HG03097 (cell line): Measurements from ENCODE around the gene MYRF.
A peak's percentile ranks its signal among the peaks of the same experiment; 100 is the strongest.

Experiments used
- ATAC-seq: cut with Tn5 transposase; IDR thresholded peaks from one replicate; pipeline ENCODE4 v1.9.1; 2021; ENCODE audit not compliant: unreplicated experiment, low FRiP score

Gene MYRF

DNA sequence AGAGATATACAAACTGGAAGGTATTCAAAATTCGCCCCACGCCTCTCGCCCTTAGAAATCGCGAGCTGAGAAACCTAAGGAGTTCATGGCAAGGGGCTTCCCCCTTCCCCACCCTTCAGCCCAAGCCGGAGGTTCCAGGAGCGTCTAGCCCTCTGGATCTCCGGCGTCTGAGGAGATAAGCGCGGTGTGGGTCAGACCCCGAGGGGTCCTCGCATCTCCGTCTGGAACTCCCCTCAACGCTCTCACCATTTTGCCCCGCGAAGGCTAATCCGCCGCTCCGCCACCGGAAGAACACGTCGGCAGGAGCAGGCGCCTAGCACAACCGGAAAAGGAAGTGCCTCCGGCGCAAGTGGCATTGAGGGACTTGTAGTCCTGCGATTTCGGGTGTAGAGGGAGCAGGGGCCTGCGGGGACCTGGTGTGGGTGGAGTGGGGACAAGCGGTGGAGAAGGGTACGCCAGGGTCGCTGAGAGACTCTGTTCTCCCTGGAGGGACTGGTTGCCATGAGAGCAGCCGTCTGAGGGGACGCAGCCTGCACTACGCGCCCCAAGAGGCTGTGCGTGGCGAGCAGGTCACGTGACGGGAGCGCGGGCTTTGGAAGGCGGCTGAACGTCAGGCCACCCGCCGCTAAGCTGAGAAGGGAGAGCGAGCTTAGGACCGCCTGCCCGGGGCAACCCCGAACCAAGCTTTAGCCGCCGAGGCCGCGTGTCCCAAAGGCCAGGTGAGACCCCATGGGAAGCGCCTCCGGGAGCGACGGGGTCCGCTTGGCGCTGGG, 40.1 kb downstream of the MYRF start, which contains the start of the genes FEN1 and TMEM258:
FEN1 (plus strand) TSS at position 602 of the 773 bp plus-strand sequence. CDS start 2,451 bp downstream, outside the sequence.
TMEM258 (minus strand) TSS at position 290 of the 773 bp plus-strand sequence; CDS start at position 249, 41 bp downstream.
- ATAC-seq, result peak; percentile 75

DNA sequence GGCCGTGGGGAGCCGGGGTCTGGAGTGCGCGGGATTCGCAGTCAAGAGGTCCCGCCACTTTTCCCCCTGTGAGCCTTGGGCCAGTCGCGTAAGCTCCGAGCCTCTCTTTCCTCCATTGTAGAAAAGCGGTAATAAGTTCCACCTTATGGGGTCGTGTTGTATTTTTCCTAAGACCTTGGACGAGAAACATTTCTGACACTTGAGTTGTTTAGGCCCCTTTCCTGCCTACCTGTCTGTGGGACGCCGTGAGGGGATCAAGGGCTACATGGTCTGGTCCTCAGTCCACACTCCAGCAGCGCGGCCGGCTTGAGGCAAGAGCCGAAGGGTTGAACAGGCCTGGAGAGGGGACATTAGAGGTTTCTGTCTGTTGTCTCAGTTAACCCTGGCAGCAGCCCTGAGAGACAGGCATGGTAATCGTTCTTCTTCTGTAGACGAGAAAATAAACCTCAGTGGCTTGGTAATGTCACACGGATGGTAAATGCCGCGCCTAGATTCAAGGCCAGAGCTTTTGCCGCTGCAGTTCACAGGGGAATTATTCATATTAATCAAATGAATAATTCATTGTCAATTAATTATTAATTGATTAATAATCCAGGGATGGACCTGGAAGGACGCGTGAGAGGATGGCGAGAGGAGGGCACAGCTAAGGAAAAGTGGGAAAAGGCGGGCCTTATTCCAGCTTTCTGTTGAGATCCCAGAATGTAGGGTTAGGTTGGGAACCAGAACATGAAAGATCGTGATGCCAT, 40.8 kb downstream of the MYRF start:
- peak; percentile 21 for ATAC-seq

DNA sequence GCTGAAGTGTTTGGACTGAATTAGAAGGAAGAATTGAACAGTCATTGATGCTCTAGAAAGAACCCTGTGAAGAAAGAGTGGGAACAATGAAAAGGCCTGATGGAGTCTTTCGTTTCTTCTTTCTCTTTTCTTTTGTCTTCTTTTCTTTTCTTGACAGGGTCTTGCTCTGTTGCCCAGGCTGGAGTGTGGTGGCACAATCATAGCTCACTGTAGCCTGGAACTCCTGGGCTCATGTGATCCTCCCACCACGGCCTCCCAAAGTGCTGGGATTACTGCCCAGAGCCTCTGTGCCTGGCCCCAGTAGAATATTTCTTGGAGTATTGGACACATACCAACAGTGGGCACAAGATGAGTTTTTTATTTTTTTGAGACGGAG, 41.4 kb downstream of the MYRF start:
- ATAC-seq, result no peak

DNA sequence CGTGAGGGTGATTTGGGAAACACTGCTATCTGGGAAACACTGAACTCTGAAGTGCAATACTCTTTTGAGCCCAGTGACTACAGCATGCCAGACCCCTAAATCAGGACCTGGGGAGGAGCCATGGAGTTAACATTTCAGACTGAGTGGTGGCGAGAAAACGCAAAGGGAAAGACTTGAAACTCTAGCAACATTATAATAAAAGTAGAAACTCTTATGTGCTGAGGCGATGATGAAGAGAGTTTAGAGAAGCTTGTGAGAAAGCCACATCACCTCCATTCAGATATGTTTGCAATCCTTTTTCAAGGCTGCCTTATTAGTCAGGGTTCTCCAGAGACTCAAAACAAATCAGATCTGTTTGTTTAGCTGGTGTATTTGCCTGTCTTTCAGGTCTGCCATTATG, 42.1 kb downstream of the MYRF start:
- no peak for ATAC-seq

DNA sequence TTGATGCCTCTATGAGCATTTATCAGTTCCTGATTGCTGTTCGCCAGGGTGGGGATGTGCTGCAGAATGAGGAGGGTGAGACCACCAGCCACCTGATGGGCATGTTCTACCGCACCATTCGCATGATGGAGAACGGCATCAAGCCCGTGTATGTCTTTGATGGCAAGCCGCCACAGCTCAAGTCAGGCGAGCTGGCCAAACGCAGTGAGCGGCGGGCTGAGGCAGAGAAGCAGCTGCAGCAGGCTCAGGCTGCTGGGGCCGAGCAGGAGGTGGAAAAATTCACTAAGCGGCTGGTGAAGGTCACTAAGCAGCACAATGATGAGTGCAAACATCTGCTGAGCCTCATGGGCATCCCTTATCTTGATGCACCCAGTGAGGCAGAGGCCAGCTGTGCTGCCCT, 43.0 kb downstream of the MYRF start:
- ATAC-seq, result no peak

DNA sequence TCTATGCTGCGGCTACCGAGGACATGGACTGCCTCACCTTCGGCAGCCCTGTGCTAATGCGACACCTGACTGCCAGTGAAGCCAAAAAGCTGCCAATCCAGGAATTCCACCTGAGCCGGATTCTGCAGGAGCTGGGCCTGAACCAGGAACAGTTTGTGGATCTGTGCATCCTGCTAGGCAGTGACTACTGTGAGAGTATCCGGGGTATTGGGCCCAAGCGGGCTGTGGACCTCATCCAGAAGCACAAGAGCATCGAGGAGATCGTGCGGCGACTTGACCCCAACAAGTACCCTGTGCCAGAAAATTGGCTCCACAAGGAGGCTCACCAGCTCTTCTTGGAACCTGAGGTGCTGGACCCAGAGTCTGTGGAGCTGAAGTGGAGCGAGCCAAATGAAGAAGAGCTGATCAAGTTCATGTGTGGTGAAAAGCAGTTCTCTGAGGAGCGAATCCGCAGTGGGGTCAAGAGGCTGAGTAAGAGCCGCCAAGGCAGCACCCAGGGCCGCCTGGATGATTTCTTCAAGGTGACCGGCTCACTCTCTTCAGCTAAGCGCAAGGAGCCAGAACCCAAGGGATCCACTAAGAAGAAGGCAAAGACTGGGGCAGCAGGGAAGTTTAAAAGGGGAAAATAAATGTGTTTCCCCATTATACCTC, 43.6 kb downstream of the MYRF start:
- no peak for ATAC-seq

DNA sequence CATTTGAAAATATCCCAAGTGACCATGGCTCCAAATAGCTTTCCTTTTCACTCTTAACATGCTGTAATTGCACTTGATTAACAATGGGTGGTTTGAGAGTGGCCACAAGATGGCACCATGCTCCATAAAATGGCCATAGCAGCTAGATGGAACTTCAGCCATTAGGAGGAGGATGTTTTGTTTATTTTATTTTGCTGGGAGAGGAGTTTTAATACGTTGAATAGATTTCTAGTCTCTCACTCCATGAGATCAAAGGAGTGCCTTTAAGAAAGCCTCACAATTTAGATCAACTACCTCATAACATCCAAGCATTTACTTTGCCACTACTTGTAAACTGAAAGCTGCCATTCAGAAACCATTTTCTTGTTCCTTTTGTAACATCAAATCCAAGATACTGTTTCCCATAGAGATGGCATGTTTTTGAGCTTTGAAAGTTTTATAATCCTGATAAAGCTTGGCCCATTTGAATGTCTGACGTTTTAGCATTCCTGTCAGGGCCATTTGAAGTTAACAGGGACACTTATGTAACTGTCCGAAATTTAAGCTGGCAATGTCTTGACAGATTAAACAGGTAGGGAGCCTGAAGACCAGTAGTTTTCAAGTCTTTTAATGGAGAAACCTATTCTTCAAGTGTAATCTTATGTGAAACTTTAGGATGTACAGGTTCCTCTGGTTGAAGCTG, 45.0 kb downstream of the MYRF start:
- ATAC-seq, result no peak

DNA sequence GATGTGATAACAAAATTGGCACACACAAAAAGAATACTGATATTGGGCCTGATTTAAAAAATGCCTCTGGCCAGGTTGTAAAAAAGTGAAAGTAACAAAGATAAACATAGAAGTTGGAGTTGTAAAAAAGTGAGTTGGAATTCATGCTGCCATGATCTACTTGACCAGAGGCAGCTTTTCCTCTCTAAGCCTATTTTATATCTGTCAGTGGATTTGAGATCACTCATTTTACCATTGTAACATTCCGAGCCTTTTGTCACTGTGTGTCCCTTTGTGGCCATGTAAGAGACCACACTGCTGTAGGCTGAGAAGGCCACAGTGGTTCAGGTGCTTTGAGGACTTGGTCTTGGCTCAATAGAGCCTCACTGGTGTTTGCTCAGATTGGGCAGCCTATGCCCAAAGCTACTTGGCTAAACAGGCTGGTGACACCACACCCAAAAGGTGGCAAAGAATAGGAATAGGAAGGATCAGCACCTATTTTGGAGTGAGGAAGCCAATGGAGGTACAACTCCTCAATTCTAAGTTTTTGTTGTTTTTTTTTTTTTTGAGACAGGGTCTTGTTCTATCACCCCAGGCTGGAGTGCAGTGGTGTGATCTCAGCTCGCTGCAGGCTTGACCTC, 47.3 kb downstream of the MYRF start:
- no peak for ATAC-seq

DNA sequence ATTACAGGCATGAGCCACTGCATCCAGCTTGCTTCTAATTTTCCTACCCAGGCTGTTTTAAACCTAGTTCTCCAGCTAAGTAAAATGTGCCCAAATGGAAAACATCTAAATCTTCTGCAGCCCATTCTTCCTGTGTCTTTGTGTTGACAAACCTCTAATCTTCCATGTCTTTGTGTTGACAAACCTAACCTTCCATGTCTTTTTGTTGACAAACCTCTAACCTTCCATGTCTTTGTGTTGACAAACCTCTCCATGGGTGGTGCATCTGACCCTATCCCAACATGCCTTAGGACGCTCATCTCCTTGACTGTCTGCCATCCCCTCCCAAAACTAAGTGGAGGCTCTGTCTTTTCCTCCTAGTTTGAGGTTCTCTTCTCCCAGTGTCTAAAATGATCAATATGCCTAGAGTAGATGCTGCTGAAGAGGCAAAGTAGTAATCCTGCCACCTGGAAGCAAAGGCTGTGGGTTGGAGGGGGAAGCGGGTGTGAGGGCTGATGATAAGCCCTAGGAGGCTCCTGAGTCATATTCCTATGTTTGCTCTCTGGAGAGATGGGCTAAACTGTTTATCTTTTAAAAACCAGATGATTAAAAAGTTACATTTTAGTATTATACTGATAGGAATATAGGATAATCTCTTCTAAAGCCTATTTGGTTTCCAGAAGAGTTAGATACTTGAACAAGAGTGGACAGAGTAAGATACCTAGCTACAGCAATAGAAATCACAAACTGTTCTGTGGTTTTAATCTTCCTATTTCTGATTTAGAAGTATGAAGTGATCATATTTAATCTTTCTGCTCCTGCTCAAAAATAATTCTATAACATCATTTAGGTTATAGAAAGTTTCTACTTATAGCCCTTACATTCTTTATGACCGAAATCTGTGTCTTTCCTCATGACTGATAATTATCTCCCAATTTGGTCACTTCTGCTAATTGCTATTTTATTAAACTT, 48.2 kb downstream of the MYRF start:
- ATAC-seq, result no peak

DNA sequence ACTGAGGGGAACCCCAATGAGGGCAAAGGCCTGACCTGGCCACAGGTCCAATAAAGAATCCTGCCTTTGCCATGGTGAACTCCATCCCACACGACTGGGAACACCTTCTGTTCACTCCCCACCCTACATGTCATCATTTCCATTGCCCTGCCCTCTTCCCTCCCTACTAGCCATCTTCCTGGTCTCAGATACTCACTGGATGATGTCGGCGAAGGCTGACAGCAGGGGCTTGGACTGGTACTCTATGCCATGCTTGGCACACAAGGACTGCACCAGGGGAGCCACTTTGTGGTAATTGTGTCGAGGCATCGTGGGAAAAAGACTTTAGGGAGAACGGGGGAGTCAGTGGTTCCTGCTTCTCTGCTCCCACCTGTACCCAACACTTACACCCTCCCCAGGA, 50.2 kb downstream of the MYRF start:
- ATAC-seq, result no peak

DNA sequence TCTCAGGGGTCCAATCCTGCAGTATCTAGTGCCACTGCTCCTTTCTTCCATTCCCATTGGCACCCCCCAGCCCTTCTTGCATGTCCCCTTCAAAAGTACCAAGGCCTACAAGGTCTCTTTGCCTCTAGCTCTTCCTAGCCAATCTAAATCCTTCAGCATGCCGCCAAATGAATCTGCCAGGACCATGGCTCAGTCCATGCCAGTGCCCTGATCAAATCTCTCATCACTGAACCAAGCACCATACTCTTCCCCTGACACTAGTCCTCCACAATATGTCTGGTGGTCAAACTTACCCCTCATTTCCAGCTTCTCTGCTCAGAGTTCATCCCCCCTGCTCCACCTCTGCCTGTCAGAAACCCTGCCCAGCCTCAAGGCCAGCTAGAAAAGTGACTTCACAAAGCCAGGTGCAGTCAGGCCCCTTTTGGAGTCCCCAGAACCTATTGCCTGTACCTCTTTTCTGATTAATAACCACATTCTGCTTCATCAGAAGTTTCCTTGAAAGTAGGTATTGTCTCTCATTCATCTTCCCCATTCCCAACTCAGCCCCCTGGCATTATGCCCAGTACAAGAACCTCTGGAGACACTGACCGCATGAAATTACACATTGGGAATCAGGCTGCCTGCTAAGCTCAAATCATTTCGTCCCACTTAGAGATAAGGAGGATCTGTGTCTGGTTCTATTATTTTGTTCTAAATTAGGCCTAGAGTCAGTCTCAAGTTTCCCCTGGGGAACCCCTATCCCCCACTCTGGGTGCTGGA, 51.6 kb downstream of the MYRF start:
- ATAC-seq, result no peak

DNA sequence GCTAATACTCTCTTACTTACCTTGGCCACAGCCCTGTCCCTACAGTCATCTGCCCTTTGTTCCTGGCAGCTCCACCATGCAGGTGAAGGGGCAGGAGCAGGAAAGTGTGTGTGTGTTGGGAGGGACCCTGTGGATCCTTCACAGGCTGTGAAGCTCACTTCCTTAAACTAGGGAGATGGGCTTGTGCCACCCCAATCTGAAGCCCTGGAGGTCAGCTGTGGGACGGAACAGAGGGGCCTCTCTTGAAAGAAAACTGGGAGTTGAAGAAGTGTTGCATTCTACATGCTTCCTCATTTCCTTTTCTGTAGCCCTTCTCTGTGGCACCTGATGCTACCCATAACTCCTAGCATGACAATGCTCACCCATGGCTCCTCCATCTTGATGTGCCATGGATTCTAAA, 52.7 kb downstream of the MYRF start:
- ATAC-seq, result no peak

DNA sequence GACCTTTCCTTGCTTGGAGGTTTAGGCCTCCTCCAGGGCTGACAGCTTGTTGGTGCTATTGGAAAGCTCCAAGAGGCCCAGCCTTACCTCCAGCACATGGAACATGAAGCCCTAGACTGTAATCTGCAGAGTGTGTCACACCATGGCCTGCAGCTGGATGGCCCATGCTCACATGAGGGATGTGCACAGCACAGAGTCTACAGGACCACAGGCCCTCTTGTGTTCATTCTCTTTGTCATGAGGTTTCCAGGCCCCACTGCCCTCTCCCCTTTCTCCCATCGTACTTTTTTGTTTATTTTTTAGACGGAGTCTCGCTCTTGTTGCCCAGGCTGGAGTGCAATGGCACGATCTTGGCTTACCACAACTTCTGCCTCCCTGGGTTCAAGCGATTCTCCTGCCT, 54.3 kb downstream of the MYRF start:
- no peak for ATAC-seq

DNA sequence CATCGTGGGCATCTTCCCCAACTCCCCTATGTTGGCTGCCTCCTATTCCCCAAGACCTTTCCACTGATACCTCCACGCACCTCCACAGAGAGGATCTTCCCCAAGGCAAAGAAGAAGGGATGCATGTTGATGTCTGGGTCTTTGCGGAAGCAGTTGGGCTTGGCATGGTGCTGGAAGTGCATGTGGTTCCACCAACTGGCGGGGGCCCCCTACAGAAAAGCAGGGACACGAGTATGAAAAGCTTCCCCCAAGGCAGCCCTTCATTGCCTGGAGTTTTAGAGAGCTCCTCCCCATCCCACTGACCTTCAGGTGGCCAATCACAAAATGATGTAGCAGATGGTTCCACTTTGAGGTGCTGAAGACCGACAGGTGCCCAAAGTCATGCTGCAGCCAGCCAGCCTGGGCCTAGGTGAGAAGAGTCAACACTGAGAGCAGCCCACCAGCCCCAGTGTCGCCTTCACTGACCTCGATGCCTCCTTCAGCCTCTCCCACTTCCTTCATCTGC, 58.3 kb downstream of the MYRF start:
- ATAC-seq, result no peak

DNA sequence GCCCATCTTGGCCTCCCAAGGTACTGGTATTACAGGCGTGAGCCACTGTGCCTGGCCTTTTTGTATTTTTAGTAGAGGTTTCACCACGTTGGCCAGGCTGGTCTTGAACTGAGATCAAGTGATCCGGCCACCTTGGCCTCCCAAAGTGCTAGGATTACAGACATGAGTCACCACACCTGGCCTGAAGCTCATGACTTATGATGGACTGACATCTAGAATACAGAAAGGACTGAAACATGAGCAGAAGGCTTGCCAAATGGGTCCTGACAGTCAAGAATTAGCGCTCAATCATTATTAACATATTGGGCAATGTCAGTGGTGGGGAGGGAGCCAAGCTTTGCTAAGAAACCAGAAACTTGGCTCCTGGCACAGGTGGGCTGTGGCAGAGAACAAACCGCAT, 59.4 kb downstream of the MYRF start:
- ATAC-seq, result no peak

DNA sequence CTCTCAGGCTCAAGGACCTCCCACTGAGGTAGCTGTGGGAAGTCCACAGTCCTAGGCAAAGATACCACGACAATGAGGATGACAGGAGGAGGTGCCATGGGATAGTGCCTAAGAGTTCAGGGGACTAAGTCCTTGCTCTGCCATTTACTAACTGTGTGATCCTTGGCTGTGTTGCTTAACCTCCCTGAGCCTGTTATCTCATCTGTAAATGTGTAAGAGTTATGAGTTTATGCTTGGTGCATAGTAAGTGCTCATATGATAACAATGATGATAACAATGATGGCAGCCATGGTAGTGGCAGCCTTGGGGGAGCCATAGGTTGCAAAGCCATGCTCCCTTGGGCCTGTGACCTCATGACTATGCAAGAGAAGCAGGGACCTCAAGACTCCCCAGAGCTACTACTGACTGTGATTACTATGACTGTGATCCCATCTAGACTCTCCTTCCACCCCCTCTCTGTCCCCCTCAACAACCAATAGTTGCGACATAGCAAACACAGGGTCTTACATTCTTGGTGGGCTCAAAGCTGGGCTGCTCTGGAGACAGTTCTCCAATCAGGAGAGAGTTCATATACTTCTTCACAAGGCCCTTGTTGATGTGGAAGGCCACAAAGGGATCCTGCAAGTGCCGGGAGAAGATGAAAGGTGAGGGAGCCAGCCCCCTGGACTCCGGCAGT, 60.4 kb downstream of the MYRF start:
- ATAC-seq, result no peak

DNA sequence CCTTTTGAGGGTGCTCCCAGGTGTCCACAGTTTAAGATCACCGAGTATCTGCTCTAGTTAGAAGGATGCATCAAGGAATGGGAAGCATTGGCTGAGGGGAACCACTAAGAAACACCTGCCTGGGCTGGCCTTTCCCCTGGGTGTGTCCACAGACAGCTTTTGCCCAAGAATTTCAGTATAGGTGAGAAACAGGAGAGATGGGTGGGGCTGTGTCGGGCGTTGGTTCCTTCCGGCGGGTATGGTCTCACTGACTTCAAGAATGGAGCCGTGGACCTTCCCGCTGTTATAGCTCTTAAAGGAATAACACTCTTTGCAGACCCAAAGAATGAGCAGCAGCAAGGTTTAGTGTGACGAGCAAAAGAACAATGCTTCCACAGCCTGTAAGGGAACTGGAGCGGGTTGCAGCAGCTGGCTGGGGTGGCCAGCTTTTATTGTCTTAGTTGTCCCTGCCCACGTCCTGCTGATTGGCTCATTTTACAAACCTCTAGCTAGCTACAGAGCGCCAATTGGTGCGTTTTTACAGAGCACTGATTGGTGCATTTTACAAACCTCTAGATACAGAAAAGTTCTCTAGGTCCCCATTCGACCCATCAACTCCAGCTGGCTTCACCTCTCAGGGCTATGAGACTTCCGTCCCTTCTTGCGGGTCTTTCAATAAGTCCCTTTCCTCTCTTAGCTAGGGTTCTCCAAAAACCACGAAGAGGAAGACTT, 62.0 kb downstream of the MYRF start:
- no peak for ATAC-seq
